Heart left ventricle (tissue), 16 donors: ENCODE data around the gene CYP19A1. TPM values are rescaled to one million over a fixed set of nuclear protein-coding genes. Genes with fewer than 3 reads are reported as not detected.

Source experiments
- ATAC-seq, 4 donors: fragments of 200-7000 bp; cut with Tn5 transposase; one replicate each; pipeline ENCODE4 v1.9.1; 2020 to 2022; ENCODE audit warnings: moderate library complexity in 4 of 4, mild to moderate bottlenecking in 3 of 4, moderate number of reproducible peaks in 1 of 4
- DNase-seq, 5 donors: peaks; one replicate each; pipeline ENCODE4 v3.0.0-alpha.2; 2020
- H3K27ac ChIP-seq, 12 donors: fragments of 200-600 bp; sonication (generic) in 4 of 12; one replicate each; pipeline versions ENCODE4 v1.5.0 to v1.8.0; 2016 to 2022; ENCODE audit warnings: mild to moderate bottlenecking in 2 of 12
- H3K27me3 ChIP-seq, 9 donors: fragments of 200-600 bp; sonication (generic) in 2 of 9; one replicate each; pipeline versions ENCODE4 v1.5.1 to v1.8.0; 2016 to 2022; ENCODE audit warnings: mild to moderate bottlenecking in 3 of 9
- H3K36me3 ChIP-seq, 9 donors: fragments of 200-600 bp; sonication (generic) in 2 of 9; one replicate each; pipeline versions ENCODE4 v1.5.0 to v1.8.0; 2018 to 2022; ENCODE audit warnings: mild to moderate bottlenecking in 2 of 9
- H3K4me1 ChIP-seq, 12 donors: fragments of 200-600 bp; sonication (generic) in 4 of 12; one replicate each; pipeline versions ENCODE4 v1.5.0 to v1.8.0; 2016 to 2022; ENCODE audit warnings: mild to moderate bottlenecking in 3 of 12
- H3K4me3 ChIP-seq, 12 donors: fragments of 200-600 bp; sonication (generic) in 4 of 12; one replicate each; pipeline versions ENCODE4 v1.5.0 to v1.8.0; 2017 to 2022; ENCODE audit warnings: mild to moderate bottlenecking in 9 of 12, moderate library complexity in 4 of 12
- H3K9me3 ChIP-seq, 12 donors: fragments of 200-600 bp; sonication (generic) in 4 of 12; one replicate each; pipeline versions ENCODE4 v1.5.0 to v1.8.0; 2016 to 2022; ENCODE audit warnings: mild to moderate bottlenecking in 1 of 12
- CTCF ChIP-seq, 12 donors: fragments of 200-600 bp; sonication (generic) in 4 of 12; IDR thresholded peaks; one replicate each; pipeline versions ENCODE4 v1.5.0 to v1.8.0; 2018 to 2022; ENCODE audit warnings: antibody characterized with exemption in 12 of 12, mild to moderate bottlenecking in 5 of 12
- POLR2A ChIP-seq, 2 donors: fragments of 450-650 bp; IDR thresholded peaks; one replicate each; pipeline ENCODE4 v1.6.1; 2017; ENCODE audit warnings: antibody characterized with exemption in 2 of 2, mild to moderate bottlenecking in 2 of 2, moderate library complexity in 2 of 2
- WGBS, 4 donors: extraction: QIAGEN DNeasy Blood & Tissue Kit in 2 of 4; methylation state at CpG; one replicate each; pipeline versions ENCODE4 v1.1.5 to v1.1.7; 2013 to 2018; 5-methylcytosine and 5-hydroxymethylcytosine counted together
- intact Hi-C, 10 donors: fragments of 100-400 bp; cut with DNase I; formaldehyde crosslinking; loops; one replicate each; pipeline versions ENCODE4 v1.11.1 to v1.14.2; 2022
- polyA plus RNA-seq, 2 donors: library from polyadenylated mRNA; stranded (reverse); fragments of 200-250 nt; gene quantifications; one replicate each; pipeline ENCODE4 v1.2.3, GENCODE V29; 2013
- total RNA-seq, 9 donors: library from RNA; depleted of rRNA in 2 of 9; stranded (reverse); fragments of >200 nt in 2 of 9; fragmentation: NEBNext Ultra II Directional in 3 of 9; extraction: Animal tissue kit (Norgen Biotek cat#: 25700) in 3 of 9; gene quantifications; one replicate each; pipeline versions ENCODE4 v1.1.0 to v1.2.4, GENCODE V29; 2016 to 2023
- donor health status: ischemic (EF 13 %, LVEDD 7.1; RV severe dilation, severe dysfunction).
- donor health status: healthy with polysubstance abuse.
- donor health status: DM: no; HTN: yes; CAD: no.
- donor health status: DM: no; HTN: no; CAD: no.
- donor health status: ischemic (EF 25% LVEDD 6.9; RV normal size, moderate dysfunction).
- donor health status: ischemic (EF 25% LVEDD 5.7; RV mildly dilated, moderate dysfunction).
- donor health status: healthy.
- donor health status: DM: yes; HTN: yes; CAD: no.
- donor health status: ischemic (EF 35%, LVEDD 5.7; RV mildly dilated, moderate dysfunction).
- donor health status: nonischemic (EF 11% LVEDD 7.7; RV severe dilation, severe dysfunction).
- donor health status: DM: yes; HTN: yes; CAD: no.
- donor health status: PGD.
- donor health status: ischemic (EF 29% LVEDD 5.4; RV normal size, mild dysfunction).
- donor health status: nonischemic (EF 23%, LVEDD 6.1; RV moderate dilation, normal function).

CYP19A1 gene
- total and polyA plus RNA-seq, 11 donors, result 0.15 to 5.4 (median 0.60) TPM

GRCh38 chr15:51328926-51329325 lies 9.5 kb downstream of the CYP19A1 start:
- DNase-seq, result no peak
- no peak overlapping the region for H3K4me3 ChIP-seq
- H3K27ac ChIP-seq, result no peak overlapping the region
- H3K36me3 ChIP-seq, result no peaks in the 10 kb centered on the region
- ATAC-seq, result no peak
- H3K4me1 ChIP-seq, result peaks cover 0 to 36% (median 10%) of the 10 kb centered on the region in 12 donors
- no peak for TF ChIP-seq CTCF (IDR thresholded peaks at IDR 0.05)
- TF ChIP-seq POLR2A (IDR thresholded peaks at IDR 0.05), result no peak
- no peaks in the 10 kb centered on the region for H3K27me3 ChIP-seq
- intact Hi-C loops, result no loop called here
- WGBS, 4 donors, result 83 to 98% (median 94%) methylated on average over 4 of the region's 4 CpGs
- peaks cover 0 to 5% (median 0%) of the 10 kb centered on the region in 12 donors for H3K9me3 ChIP-seq

GRCh38 chr15:51327081-51327480 lies 11.3 kb downstream of the CYP19A1 start:
- intact Hi-C loops, result no loop called here
- Histone ChIP-seq H3K27ac (no peak overlapping the region), H3K9me3 (no peaks in the 10 kb centered on the region), H3K27me3 (no peaks in the 10 kb centered on the region), H3K4me3 (no peak overlapping the region), H3K36me3 (no peaks in the 10 kb centered on the region), H3K4me1 (peaks cover 0 to 35% (median 8%) of the 10 kb centered on the region in 12 donors)
- ATAC-seq (no peak), DNase-seq (no peak)
- no peak for TF ChIP-seq POLR2A (IDR thresholded peaks at IDR 0.05)
- no peak for TF ChIP-seq CTCF (IDR thresholded peaks at IDR 0.05)
- 97 to 100% (median 99%) methylated on average over 2 of the region's 2 CpGs for WGBS, 4 donors

- Histone ChIP-seq H3K9me3 (no peaks in the 10 kb centered on the region), H3K27ac (no peak overlapping the region), H3K4me3 (no peak overlapping the region), H3K27me3 (no peaks in the 10 kb centered on the region), H3K4me1 (peaks cover 0 to 27% (median 8%) of the 10 kb centered on the region in 12 donors), H3K36me3 (no peaks in the 10 kb centered on the region)
- intact Hi-C loops, result no loop called here
- no peak for DNase-seq
- ATAC-seq, result no peak
- no peak for TF ChIP-seq CTCF (IDR thresholded peaks at IDR 0.05)
- no peak for TF ChIP-seq POLR2A (IDR thresholded peaks at IDR 0.05)
- WGBS, 4 donors, result 89 to 98% (median 97%) methylated on average over 3 of the region's 3 CpGs
These were observed 13.2 kb downstream of the CYP19A1 start for GRCh38 chr15:51325167-51325566.

- DNase-seq, result no peak
- no peak for ATAC-seq
- TF ChIP-seq CTCF (IDR thresholded peaks at IDR 0.05) (no peak), POLR2A (IDR thresholded peaks at IDR 0.05) (no peak)
- Histone ChIP-seq H3K4me1 (peaks cover 0 to 38% (median 8%) of the 10 kb centered on the region in 12 donors), H3K9me3 (no peaks in the 10 kb centered on the region), H3K36me3 (no peaks in the 10 kb centered on the region), H3K4me3 (no peak overlapping the region), H3K27ac (peak overlapping the region in 3 of 12 donors; percentile 42 to 67 (median 52)), H3K27me3 (no peaks in the 10 kb centered on the region)
- 81 to 90% (median 86%) methylated on average over 7 of the region's 7 CpGs for WGBS, 4 donors
- intact Hi-C loops, result loop anchor here in 1 of 10 donors (5.0 kb wide), 1 partner anchor 49 kb away; no protein-coding TSS in a partner anchor
These were observed 14.6 kb downstream of the CYP19A1 start for GRCh38 chr15:51323749-51324148.
